Breast epithelium (tissue), 3 donors: ENCODE results near the gene OSMR.

Source experiments
- POLR2A ChIP-seq: fragments of 450-650 bp; IDR thresholded peaks from one replicate; pipeline ENCODE4 v1.6.1; 2016; ENCODE audit warnings: antibody characterized with exemption, mild to moderate bottlenecking, moderate library complexity
- POLR2AphosphoS5 ChIP-seq, 3 donors: sonication (generic); formaldehyde crosslinking; IDR thresholded peaks; one replicate each; pipeline ENCODE4 v1.6.1; 2017; ENCODE audit warnings: antibody characterized with exemption in 3 of 3
- TF ChIP-seq, protein P1 (sequence below), 3 donors: fragments of 450-650 bp; IDR thresholded peaks; one replicate each; pipeline ENCODE4 v1.5.1; 2016 to 2017; ENCODE audit warnings: antibody characterized with exemption in 3 of 3, mild to moderate bottlenecking in 3 of 3, moderate library complexity in 3 of 3

DNA sequence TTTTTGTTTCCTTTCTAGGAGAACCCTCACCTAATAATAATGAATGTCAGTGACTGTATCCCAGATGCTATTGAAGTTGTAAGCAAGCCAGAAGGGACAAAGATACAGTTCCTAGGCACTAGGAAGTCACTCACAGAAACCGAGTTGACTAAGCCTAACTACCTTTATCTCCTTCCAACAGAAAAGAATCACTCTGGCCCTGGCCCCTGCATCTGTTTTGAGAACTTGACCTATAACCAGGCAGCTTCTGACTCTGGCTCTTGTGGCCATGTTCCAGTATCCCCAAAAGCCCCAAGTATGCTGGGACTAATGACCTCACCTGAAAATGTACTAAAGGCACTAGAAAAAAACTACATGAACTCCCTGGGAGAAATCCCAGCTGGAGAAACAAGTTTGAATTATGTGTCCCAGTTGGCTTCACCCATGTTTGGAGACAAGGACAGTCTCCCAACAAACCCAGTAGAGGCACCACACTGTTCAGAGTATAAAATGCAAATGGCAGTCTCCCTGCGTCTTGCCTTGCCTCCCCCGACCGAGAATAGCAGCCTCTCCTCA, 87.1 kb downstream of the OSMR start:
- TF ChIP-seq, protein P1, sequence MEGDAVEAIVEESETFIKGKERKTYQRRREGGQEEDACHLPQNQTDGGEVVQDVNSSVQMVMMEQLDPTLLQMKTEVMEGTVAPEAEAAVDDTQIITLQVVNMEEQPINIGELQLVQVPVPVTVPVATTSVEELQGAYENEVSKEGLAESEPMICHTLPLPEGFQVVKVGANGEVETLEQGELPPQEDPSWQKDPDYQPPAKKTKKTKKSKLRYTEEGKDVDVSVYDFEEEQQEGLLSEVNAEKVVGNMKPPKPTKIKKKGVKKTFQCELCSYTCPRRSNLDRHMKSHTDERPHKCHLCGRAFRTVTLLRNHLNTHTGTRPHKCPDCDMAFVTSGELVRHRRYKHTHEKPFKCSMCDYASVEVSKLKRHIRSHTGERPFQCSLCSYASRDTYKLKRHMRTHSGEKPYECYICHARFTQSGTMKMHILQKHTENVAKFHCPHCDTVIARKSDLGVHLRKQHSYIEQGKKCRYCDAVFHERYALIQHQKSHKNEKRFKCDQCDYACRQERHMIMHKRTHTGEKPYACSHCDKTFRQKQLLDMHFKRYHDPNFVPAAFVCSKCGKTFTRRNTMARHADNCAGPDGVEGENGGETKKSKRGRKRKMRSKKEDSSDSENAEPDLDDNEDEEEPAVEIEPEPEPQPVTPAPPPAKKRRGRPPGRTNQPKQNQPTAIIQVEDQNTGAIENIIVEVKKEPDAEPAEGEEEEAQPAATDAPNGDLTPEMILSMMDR (IDR thresholded peaks at IDR 0.05) = no peak
- TF ChIP-seq POLR2A (no peak), POLR2AphosphoS5 (IDR thresholded peaks at IDR 0.05) (no peak)
